T-helper 1 cell treated with Interleukin-12 subunit alpha and Interleukin-12 subunit beta and Interleukin-4 antibody, amounts not matched to agents 30 μg/mL and 1 μg/mL, for 36 hours (primary cell): ENCODE measurements around the gene ZSWIM9.
"Not testable (repeated sequence)": the region's sequence is repeated elsewhere in the genome, so short reads cannot be mapped to it uniquely, and the experiment has no call there.

Source experiments
- H3K27ac Mint-ChIP-seq: one replicate; pipeline ENCODE4 v1.8.0; 2021; ENCODE audit warnings: mild to moderate bottlenecking, mixed read lengths
- H3K27me3 Mint-ChIP-seq: one replicate; pipeline ENCODE4 v1.8.0; 2021; ENCODE audit warnings: low read depth, mixed read lengths
- H3K36me3 Mint-ChIP-seq: one replicate; pipeline ENCODE4 v1.8.0; 2021; ENCODE audit warnings: low read depth, mixed read lengths
- H3K4me1 Mint-ChIP-seq: one replicate; pipeline ENCODE4 v1.8.0; 2021; ENCODE audit warnings: low read depth, mixed read lengths
- H3K4me3 Mint-ChIP-seq: one replicate; pipeline ENCODE4 v1.8.0; 2021; ENCODE audit warnings: mild to moderate bottlenecking, moderate library complexity, mixed read lengths
- H3K9me3 Mint-ChIP-seq: one replicate; pipeline ENCODE4 v1.8.0; 2021; ENCODE audit warnings: mixed read lengths

Gene ZSWIM9

GRCh38 chr19:48216933-48217332 lies 46.5 kb downstream of the ZSWIM9 start:
- H3K27ac Mint-ChIP-seq = no peak overlapping the region
- H3K36me3 Mint-ChIP-seq = peaks cover 46% of the 10 kb centered on the region
- H3K4me1 Mint-ChIP-seq = peaks cover 6% of the 10 kb centered on the region

GRCh38 chr19:48218997-48219396 lies 48.5 kb downstream of the ZSWIM9 start:
- no peak overlapping the region for H3K27ac Mint-ChIP-seq
- H3K4me3 Mint-ChIP-seq = no peak overlapping the region
- H3K9me3 Mint-ChIP-seq = no peaks in the 10 kb centered on the region
- no peaks in the 10 kb centered on the region for H3K27me3 Mint-ChIP-seq
- H3K36me3 Mint-ChIP-seq = peaks cover 44% of the 10 kb centered on the region
- H3K4me1 Mint-ChIP-seq = peaks cover 2% of the 10 kb centered on the region

More at GRCh38 chr19:48216933-48217332, 46.5 kb downstream of the ZSWIM9 start:
- H3K9me3 Mint-ChIP-seq = no peaks in the 10 kb centered on the region
- no peaks in the 10 kb centered on the region for H3K27me3 Mint-ChIP-seq
- no peak overlapping the region for H3K4me3 Mint-ChIP-seq

GRCh38 chr19:48220784-48221183 lies 50.3 kb downstream of the ZSWIM9 start:
- not testable (repeated sequence) for H3K4me1 Mint-ChIP-seq, H3K9me3 Mint-ChIP-seq, H3K4me3 Mint-ChIP-seq, H3K27me3 Mint-ChIP-seq, H3K27ac Mint-ChIP-seq
- H3K36me3 Mint-ChIP-seq = peaks cover 39% of the 10 kb centered on the region

GRCh38 chr19:48221628-48222027 lies 51.1 kb downstream of the ZSWIM9 start:
- Mint-ChIP-seq H3K27me3 (no peaks in the 10 kb centered on the region), H3K9me3 (no peaks in the 10 kb centered on the region), H3K27ac (no peak overlapping the region), H3K4me1 (no peaks in the 10 kb centered on the region), H3K4me3 (no peak overlapping the region), H3K36me3 (peaks cover 34% of the 10 kb centered on the region)

- Mint-ChIP-seq H3K4me1 (peaks cover 16% of the 10 kb centered on the region), H3K4me3 (no peak overlapping the region), H3K27me3 (no peaks in the 10 kb centered on the region), H3K9me3 (no peaks in the 10 kb centered on the region), H3K27ac (peak overlapping the region; percentile 42), H3K36me3 (peaks cover 71% of the 10 kb centered on the region)
Observed at GRCh38 chr19:48230555-48231129, 60.2 kb downstream of the ZSWIM9 start.

- no peaks in the 10 kb centered on the region for H3K27me3 Mint-ChIP-seq
- H3K27ac Mint-ChIP-seq = no peak overlapping the region
- peaks cover 18% of the 10 kb centered on the region for H3K4me1 Mint-ChIP-seq
- H3K36me3 Mint-ChIP-seq = peaks cover 64% of the 10 kb centered on the region
- H3K4me3 Mint-ChIP-seq = no peak overlapping the region
- H3K9me3 Mint-ChIP-seq = no peaks in the 10 kb centered on the region
Observed at GRCh38 chr19:48237057-48237456, 66.6 kb downstream of the ZSWIM9 start.

GRCh38 chr19:48239120-48239519 lies 68.6 kb downstream of the ZSWIM9 start:
- H3K9me3 Mint-ChIP-seq = no peaks in the 10 kb centered on the region
- no peak overlapping the region for H3K4me3 Mint-ChIP-seq
- no peaks in the 10 kb centered on the region for H3K27me3 Mint-ChIP-seq
- H3K27ac Mint-ChIP-seq = no peak overlapping the region
- peaks cover 19% of the 10 kb centered on the region for H3K4me1 Mint-ChIP-seq
- H3K36me3 Mint-ChIP-seq = peaks cover 54% of the 10 kb centered on the region

- Mint-ChIP-seq H3K27me3 (no peaks in the 10 kb centered on the region), H3K4me3 (no peak overlapping the region), H3K36me3 (peaks cover 54% of the 10 kb centered on the region), H3K4me1 (peaks cover 24% of the 10 kb centered on the region), H3K9me3 (no peaks in the 10 kb centered on the region), H3K27ac (no peak overlapping the region)
Observed at GRCh38 chr19:48239582-48240141, 69.2 kb downstream of the ZSWIM9 start.

GRCh38 chr19:48241771-48242170 lies 71.3 kb downstream of the ZSWIM9 start:
- not testable (repeated sequence) for H3K9me3 Mint-ChIP-seq, H3K27me3 Mint-ChIP-seq, H3K4me3 Mint-ChIP-seq, H3K27ac Mint-ChIP-seq
- Mint-ChIP-seq H3K36me3 (peaks cover 53% of the 10 kb centered on the region), H3K4me1 (peaks cover 38% of the 10 kb centered on the region)

- H3K9me3 Mint-ChIP-seq = no peaks in the 10 kb centered on the region
- no peaks in the 10 kb centered on the region for H3K27me3 Mint-ChIP-seq
- peak overlapping the region; percentile 75 for H3K4me3 Mint-ChIP-seq
- H3K27ac Mint-ChIP-seq = peak overlapping the region; percentile 86
- H3K4me1 Mint-ChIP-seq = peaks cover 47% of the 10 kb centered on the region
- H3K36me3 Mint-ChIP-seq = peaks cover 54% of the 10 kb centered on the region
Observed at GRCh38 chr19:48244281-48244680, 73.8 kb downstream of the ZSWIM9 start.

- Mint-ChIP-seq H3K27me3 (no peaks in the 10 kb centered on the region), H3K36me3 (peaks cover 52% of the 10 kb centered on the region), H3K27ac (peak overlapping the region; percentile 47), H3K9me3 (no peaks in the 10 kb centered on the region), H3K4me3 (peak overlapping the region; percentile 35), H3K4me1 (peaks cover 59% of the 10 kb centered on the region)
Observed at GRCh38 chr19:48246101-48246500, 75.6 kb downstream of the ZSWIM9 start.

- Mint-ChIP-seq H3K27ac (no peak overlapping the region), H3K9me3 (no peaks in the 10 kb centered on the region), H3K27me3 (no peaks in the 10 kb centered on the region), H3K36me3 (peaks cover 50% of the 10 kb centered on the region), H3K4me1 (peaks cover 58% of the 10 kb centered on the region), H3K4me3 (peak overlapping the region; percentile 21)
Observed at GRCh38 chr19:48247212-48247611, 76.7 kb downstream of the ZSWIM9 start.
